GM12864 (cell line): ENCODE results near the gene LYPD1.

Experiments
- DNase-seq: peaks from one replicate; pipeline ENCODE4 v3.0.0-alpha.2; 2011; ENCODE audit warnings: low read depth
- H3K4me3 ChIP-seq: 2 replicates; pipeline ENCODE4 v1.5.1; 2011; ENCODE audit warnings: mild to moderate bottlenecking, low read depth, low read length, control low read depth
- CTCF ChIP-seq: IDR thresholded peaks from 2 replicates; pipeline ENCODE4 v1.5.1; 2011; ENCODE audit warnings: low read depth, mild to moderate bottlenecking, moderate library complexity, low read length, control low read depth, inconsistent platforms; ENCODE audit errors: missing control alignments

The LYPD1 gene

GRCh38 chr2:132677661-132678060 is 7.7 kb upstream of the LYPD1 start:
- H3K4me3 ChIP-seq, result no peak overlapping the region
- no peak for DNase-seq
- TF ChIP-seq CTCF, result no peak

- no peak overlapping the region for H3K4me3 ChIP-seq
- no peak for DNase-seq
- no peak for TF ChIP-seq CTCF
Measured at GRCh38 chr2:132676999-132677398, 7.0 kb upstream of the LYPD1 start.

GRCh38 chr2:132671151-132671835 is 1.3 kb upstream of the LYPD1 start:
- TF ChIP-seq CTCF, result no peak
- no peak overlapping the region for H3K4me3 ChIP-seq
- no peak for DNase-seq

- no peak for TF ChIP-seq CTCF
- no peak for DNase-seq
- no peak overlapping the region for H3K4me3 ChIP-seq
Measured at GRCh38 chr2:132670496-132671150, 618 bp upstream of the LYPD1 start.

- H3K4me3 ChIP-seq, result no peak overlapping the region
- DNase-seq, result no peak
- no peak for TF ChIP-seq CTCF
Measured at GRCh38 chr2:132668987-132669907, 758 bp downstream of the LYPD1 start.

- DNase-seq, result no peak
- H3K4me3 ChIP-seq, result no peak overlapping the region
- TF ChIP-seq CTCF, result no peak
Measured at GRCh38 chr2:132668189-132668823, 1.7 kb downstream of the LYPD1 start.
